BJ (cell line): ENCODE data around the gene RASGEF1C. TPM values are rescaled to one million over a fixed set of nuclear protein-coding genes. Genes with fewer than 3 reads are reported as not detected.

ENCODE experiments used
- CTCF ChIA-PET: fragments of 350-600 bp; formaldehyde crosslinking; extraction: SDS; loops from one replicate; lab custom pipeline; 2021; ENCODE audit warnings: antibody characterized with exemption, inconsistent platforms; lab: Yijun Ruan, JAX
- POLR2A ChIA-PET: fragments of 300-600 bp; sonication (Branson Sonifier 250); formaldehyde crosslinking; extraction: SDS; loops from one replicate; lab custom pipeline; 2021; ENCODE audit warnings: antibody characterized with exemption; lab: Charles Lee
- DNase-seq: peaks from one replicate; pipeline ENCODE4 v3.0.0-alpha.2; 2011; ENCODE audit warnings: low read depth
- H3K27me3 ChIP-seq: 2 replicates; pipeline ENCODE4 v1.6.0; 2011; ENCODE audit warnings: low read length; ENCODE audit not compliant: control insufficient read depth, insufficient read depth
- H3K36me3 ChIP-seq: 2 replicates; pipeline ENCODE4 v1.5.1; 2011; ENCODE audit warnings: low read length; ENCODE audit not compliant: control insufficient read depth, insufficient read depth
- H3K4me3 ChIP-seq: 2 replicates; pipeline ENCODE4 v1.5.1; 2011; ENCODE audit warnings: low read depth, mild to moderate bottlenecking, control low read depth, low read length
- CTCF ChIP-seq: IDR thresholded peaks from 2 replicates; pipeline ENCODE4 v1.5.1; 2011; ENCODE audit warnings: low read depth, mild to moderate bottlenecking, control low read depth, inconsistent platforms, low read length, moderate library complexity; ENCODE audit not compliant: insufficient read depth
- polyA plus RNA-seq: library from polyadenylated mRNA; depleted of rRNA; stranded (reverse); fragments of >200 nt; gene quantifications from 2 replicates; pipeline ENCODE4 v1.2.3, GENCODE V29; 2011

RASGEF1C gene
- polyA plus RNA-seq, 1 experiment, result not detected

GRCh38 chr5:180233729-180234128 is 24.7 kb upstream of the RASGEF1C start:
- no peak for DNase-seq
- Histone ChIP-seq H3K4me3 (no peak overlapping the region), H3K27me3 (no peaks in the 10 kb centered on the region), H3K36me3 (peaks cover 8% of the 10 kb centered on the region)
- POLR2A ChIA-PET, result no interaction called here
- no peak for TF ChIP-seq CTCF
- CTCF ChIA-PET, result no interaction called here

GRCh38 chr5:180230017-180230416 is 21.0 kb upstream of the RASGEF1C start:
- DNase-seq, result no peak
- ChIA-PET POLR2A (no interaction called here), CTCF (interaction anchor here (0.6 kb wide), 1 partner anchor 183 kb away, joined by 3 read pairs; no protein-coding TSS in a partner anchor)
- no peak overlapping the region for H3K4me3 ChIP-seq
- no peak for TF ChIP-seq CTCF
- H3K36me3 ChIP-seq, result peaks cover 4% of the 10 kb centered on the region
- no peaks in the 10 kb centered on the region for H3K27me3 ChIP-seq

GRCh38 chr5:180222056-180222455 is 13.0 kb upstream of the RASGEF1C start:
- DNase-seq, result no peak
- CTCF ChIA-PET, result interaction anchor here (1.4 kb wide), 1 partner anchor 12 kb away, joined by 3 read pairs; no protein-coding TSS in a partner anchor
- Histone ChIP-seq H3K36me3 (no peaks in the 10 kb centered on the region), H3K4me3 (no peak overlapping the region), H3K27me3 (no peaks in the 10 kb centered on the region)
- POLR2A ChIA-PET, result no interaction called here
- no peak for TF ChIP-seq CTCF

GRCh38 chr5:180217797-180218196 is 8.8 kb upstream of the RASGEF1C start:
- ChIA-PET CTCF (interaction anchor here (0.5 to 0.9 kb wide), 2 partner anchors 54 to 571 kb away, joined by 3 read pairs; no protein-coding TSS in a partner anchor), POLR2A (no interaction called here)
- DNase-seq, result no peak
- no peaks in the 10 kb centered on the region for H3K27me3 ChIP-seq
- TF ChIP-seq CTCF, result no peak
- no peak overlapping the region for H3K4me3 ChIP-seq
- no peaks in the 10 kb centered on the region for H3K36me3 ChIP-seq

GRCh38 chr5:180216646-180217171 is 7.7 kb upstream of the RASGEF1C start:
- CTCF ChIA-PET, result no interaction called here
- POLR2A ChIA-PET, result no interaction called here
- TF ChIP-seq CTCF, result no peak
- DNase-seq, result no peak
- H3K36me3 ChIP-seq, result no peaks in the 10 kb centered on the region
- H3K4me3 ChIP-seq, result no peak overlapping the region
- H3K27me3 ChIP-seq, result no peaks in the 10 kb centered on the region
